Umbilical cord (tissue), 2 donors: ENCODE measurements around the gene POU3F1. TPM values are rescaled to one million over a fixed set of nuclear protein-coding genes. Genes with fewer than 3 reads are reported as not detected.
A peak's percentile ranks its signal among the peaks of the same experiment; 100 is the strongest.

Experiments used
- DNase-seq: peaks from one replicate; pipeline ENCODE4 v3.0.0-alpha.2; 2015; ENCODE audit warnings: low spot score
- total RNA-seq: library from RNA; depleted of rRNA; stranded (reverse); fragments of >200 nt; gene quantifications from one replicate; pipeline ENCODE4 v1.2.3, GENCODE V29; 2014; ENCODE audit warnings: low replicate concordance; ENCODE audit not compliant: insufficient read depth

Gene POU3F1
- total RNA-seq, 1 donor from 2014 or later = not detected

GRCh38 chr1:38073534-38074301, 27.1 kb upstream of the POU3F1 start:
- DNase-seq = peak; percentile 37

DNA sequence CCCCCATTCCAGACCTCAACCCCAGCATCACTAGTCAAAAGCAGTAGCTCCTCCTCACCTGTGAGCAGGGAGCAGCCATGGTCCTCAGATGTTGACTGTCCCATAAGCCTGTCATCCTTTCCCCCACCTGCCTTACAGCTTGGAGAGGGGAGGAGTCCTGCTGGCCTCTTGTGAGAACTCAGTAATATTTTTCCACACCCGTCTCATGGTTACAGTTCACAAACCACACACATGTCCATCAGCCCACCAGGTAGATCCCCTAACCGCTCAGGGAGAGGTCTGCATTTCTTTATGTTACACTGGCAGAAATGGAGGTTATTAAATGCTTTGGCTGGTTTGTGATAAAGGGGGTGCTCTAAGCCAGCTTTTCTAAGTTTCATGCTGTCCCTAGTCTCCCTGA, 26.3 kb upstream of the POU3F1 start:
- no peak for DNase-seq

- peak; percentile 22 for DNase-seq
Observed at GRCh38 chr1:38071312-38072256, 25.0 kb upstream of the POU3F1 start.

GRCh38 chr1:38068980-38069340, 22.4 kb upstream of the POU3F1 start:
- no peak for DNase-seq

- DNase-seq = no peak
Observed at GRCh38 chr1:38068220-38068979, 21.8 kb upstream of the POU3F1 start.

- peak; percentile 43 for DNase-seq
Observed at GRCh38 chr1:38064197-38064903, 17.8 kb upstream of the POU3F1 start.

DNA sequence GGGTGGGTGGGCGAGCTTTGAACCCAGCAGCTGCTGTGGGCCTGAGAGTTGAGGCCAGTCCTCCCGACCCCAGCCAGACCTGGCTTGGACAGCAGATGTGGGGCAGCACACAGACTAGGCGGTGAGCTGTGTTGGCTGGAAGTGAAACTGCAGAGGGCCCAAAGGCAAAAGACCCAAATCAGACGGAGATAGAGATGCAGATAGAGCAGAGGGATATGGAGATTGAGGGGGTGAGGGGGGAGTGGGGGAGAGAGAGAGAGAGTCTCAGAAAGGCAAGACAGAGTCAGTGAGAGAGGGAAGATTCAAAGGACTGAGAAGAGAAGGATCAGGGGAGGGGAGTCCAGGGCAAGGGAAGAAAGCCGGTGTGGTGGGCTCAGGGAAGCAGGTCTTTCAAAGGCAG, 17.0 kb upstream of the POU3F1 start:
- no peak for DNase-seq

DNA sequence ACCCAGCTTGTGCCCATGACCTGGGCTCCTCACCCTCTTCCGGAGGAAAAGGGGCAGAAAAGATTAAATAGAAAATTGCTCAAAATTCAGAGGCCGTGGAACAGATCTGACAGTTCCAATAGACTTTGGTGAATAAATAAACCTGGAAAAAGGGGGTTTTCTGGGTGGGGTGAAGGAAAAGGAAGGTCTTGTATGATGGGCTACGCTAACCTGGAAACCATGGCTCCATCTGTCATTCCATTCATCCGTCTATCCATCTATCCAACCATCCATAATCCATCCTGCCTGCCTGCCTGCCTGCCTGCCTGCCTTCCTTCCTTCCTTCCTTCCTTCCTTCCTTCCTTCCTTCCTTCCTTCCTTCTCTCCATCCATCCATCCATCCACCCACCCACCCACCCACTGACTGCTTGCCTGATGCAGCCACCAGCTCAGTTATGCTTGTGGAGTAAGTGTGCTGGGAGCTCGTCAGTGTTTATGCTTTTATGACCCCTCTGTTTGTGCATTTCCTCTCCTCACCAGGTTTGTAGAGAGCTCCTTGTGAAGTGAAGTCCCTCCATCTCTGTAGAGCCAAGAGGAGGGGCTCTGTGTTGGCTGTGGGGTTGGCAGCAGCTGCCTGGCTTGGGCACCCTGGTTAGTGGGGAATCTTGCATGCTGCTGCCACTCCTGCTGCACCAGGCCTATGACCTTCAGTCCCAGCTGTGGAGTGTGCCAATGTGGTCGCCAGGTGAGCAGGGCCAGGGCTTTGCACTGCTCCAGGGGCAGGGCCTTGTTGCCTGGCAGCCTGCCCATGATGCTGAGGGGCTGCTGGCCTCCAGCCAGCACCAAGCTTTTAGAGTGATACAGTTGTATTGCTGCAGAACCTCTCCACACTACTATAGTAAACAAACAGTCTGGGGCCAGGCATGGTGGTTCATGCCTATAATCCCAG, 16.0 kb upstream of the POU3F1 start:
- DNase-seq = no peak

DNA sequence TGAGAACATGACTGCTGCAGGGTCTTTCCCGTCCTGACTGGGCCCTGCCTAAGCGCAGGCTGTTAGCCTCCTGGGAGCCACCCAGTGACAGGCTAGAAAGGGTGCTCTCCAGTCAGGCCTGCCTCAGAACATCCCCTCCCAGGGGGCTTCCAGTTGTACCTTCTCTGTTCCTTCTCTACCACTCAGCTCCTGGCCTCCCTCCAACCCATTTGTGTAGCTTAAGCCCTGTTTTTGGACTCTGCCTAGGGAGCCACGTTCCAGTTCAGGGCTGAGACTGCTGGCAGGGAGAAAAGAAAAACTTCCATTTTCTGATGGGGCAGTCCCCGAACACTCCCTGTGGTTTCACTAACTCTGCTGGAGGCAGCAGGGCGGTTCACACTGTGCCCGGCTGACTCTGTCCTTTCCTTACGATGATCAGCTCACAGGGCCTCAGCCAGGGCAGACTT, 15.3 kb upstream of the POU3F1 start:
- no peak for DNase-seq

DNA sequence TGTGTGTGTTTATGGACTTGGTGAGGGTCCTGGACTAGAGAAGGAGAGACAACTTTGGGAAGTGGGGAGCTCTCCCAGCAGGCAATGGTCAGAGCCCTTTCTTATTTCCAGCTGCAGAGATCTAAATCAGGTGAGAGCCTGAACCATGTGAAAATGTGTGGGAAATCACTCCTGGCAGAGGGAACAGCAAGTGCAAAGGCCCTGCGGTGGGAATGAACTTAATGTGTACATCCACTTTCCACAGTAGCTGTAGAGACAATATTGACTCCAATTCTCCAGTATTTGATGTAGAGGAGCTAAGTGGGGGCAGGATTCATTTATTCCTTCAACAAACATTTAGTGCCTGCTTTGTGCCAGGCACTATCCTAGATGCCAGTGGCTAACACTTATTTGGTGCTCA, 14.7 kb upstream of the POU3F1 start:
- no peak for DNase-seq

DNA sequence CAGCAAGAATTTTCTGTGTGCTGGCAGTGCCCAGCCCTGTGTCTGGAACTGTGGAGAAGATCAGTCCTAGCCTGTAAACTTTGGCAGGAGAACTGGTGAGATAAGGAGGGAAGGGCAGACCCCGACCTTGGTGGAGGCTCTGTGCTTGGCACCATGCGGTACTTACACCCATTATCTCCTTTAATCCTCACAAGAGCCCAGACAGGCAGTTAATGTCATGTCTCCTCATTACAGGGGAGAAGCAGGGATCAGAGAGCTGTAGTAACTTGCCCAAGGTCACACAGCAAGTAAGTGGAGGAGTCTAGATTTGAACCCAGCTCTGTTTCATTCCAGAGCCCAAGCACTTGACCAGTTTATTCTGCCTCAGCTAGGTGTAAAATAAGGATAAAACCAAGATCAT, 13.9 kb upstream of the POU3F1 start:
- DNase-seq = no peak

DNA sequence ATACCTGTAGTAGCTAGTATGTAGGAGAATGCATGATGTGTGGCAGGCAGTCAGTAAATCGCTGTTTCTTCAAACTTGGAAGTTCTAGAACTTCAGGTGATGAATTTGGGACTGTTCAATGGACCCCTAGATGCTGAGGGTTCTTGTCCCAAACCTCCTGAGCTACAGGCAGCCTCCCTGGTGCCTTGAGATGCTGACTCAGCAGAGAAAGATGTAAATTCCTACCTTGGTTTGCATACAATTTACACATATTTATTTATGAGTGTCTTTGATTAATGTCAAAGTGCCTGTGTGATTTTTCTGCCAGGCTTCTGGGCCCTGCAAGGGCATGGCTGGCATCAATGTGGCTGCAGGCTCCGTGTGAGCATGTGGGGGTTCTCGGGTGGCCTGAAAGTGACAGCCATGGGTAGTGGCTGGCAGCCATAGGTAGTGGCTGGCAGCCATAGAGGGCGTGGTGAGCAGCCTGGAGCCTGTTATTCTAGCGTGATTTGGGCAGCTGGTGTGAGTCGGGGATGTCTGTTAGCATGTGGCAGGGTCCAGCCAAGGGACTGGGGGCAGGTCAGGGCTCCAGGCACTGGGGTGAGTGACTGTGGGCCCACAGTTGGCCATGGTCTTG, 13.2 kb upstream of the POU3F1 start:
- DNase-seq = no peak

GRCh38 chr1:38055965-38056364, 9.4 kb upstream of the POU3F1 start:
- DNase-seq = no peak

DNA sequence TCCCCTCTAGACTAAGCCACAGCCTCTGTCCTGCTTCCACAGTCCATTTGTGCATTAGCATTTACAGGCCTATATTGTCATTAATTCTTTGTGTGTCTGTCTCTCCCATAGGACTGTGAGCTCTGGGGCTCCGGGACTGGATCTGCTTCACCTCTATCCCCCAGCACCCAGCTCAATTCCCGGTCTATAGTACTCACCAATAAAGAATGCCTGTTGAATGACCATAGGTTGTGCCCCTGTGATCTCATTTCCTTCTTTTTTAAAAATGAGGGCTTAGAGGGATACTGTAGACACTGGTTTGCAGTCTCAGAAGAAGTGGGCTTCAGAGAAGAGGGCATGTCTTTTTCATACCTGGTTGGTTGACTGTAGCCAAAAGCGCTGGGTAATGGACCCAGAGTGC, 8.8 kb upstream of the POU3F1 start:
- no peak for DNase-seq

GRCh38 chr1:38053416-38054091, 7.0 kb upstream of the POU3F1 start:
- no peak for DNase-seq

DNA sequence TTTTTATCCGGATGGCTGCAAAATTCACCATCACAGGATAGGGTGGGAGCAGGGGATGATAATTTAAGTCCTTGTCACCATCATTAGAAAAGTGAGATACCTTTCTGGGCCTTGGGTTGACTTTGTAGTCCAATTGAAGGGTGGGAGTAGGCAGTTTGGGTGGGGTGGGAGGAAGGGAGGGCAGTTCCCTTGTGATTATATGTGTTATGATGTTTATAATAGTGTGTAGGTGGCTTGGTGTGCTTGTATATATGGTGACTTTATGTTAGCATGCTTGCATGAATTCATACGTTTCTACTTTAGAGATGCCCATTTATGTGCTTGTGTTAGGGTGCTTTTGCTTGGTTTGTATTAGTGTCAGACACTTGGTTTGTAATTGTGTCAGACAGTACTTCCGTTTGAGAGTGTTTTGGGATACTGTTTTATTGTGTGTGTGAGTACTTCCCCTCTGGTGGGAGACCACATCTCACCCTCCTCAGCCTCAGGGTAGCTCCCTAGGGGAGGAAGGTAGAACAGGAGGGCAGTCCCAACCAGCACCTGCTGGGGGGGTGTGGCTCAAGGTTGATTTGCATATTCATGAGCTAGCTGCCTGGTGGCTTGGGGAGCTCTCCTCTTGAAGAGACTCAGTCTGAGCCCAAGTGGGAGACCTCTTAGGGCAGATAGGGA, 6.3 kb upstream of the POU3F1 start:
- no peak for DNase-seq

DNA sequence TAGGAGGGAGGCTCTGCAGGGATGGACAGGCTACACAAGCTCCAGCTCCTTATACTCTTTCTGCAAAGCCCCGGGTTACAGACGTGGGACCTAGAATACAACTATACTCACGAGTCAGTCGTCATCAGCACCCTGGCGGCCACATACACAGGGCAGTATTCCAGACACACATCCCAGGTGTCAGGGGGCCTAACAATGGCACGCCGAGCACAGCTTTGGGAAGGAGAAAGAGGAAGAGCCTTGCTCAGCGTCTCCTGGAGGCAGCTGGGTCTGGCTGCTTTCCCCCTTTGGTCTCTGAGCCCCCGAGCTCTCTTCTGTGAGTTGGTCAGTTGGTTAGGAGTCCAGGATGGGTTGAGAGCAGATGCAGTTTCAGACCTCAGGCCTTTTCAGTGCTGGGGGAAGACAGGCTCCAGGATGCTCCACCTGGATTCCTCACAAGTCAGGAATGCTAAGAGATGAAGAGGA, 4.5 kb upstream of the POU3F1 start:
- DNase-seq = no peak

- DNase-seq = peak; percentile 71
Observed at GRCh38 chr1:38050397-38051078, 3.9 kb upstream of the POU3F1 start.
